Body of pancreas (tissue), 4 donors: ENCODE results near the gene FCGR3A.
"Not testable (repeated sequence)": the region's sequence is repeated elsewhere in the genome, so short reads cannot be mapped to it uniquely, and the experiment has no call there.

ENCODE experiments used
- CTCF ChIP-seq, 7 experiments: fragments of 450-650 bp in 4 of 7; fragments of 200-600 bp in 3 of 7; sonication (generic) in 3 of 7; IDR thresholded peaks; one replicate each; pipeline ENCODE4 v1.5.1; 2016 to 2019; ENCODE audit warnings: antibody characterized with exemption in 7 of 7
- POLR2A ChIP-seq, 3 donors: fragments of 450-650 bp; IDR thresholded peaks; one replicate each; pipeline ENCODE4 v1.6.1; 2016; ENCODE audit warnings: antibody characterized with exemption in 3 of 3, mild to moderate bottlenecking in 2 of 3

GRCh38 chr1:161592586-161592985 is 43.0 kb upstream of the FCGR3A start:
- TF ChIP-seq POLR2A, CTCF (IDR thresholded peaks at IDR 0.05): not testable (repeated sequence)
